Activated T-cell treated with anti-CD3 and anti-CD28 coated beads, Interleukin-2, amount 50 U/mL, for 72 hours (primary cell): ENCODE data around the gene PCSK7. TPM values are rescaled to one million over a fixed set of nuclear protein-coding genes. Genes with fewer than 3 reads are reported as not detected.
A peak's percentile ranks its signal among the peaks of the same experiment; 100 is the strongest.
"Not testable (repeated sequence)": the region's sequence is repeated elsewhere in the genome, so short reads cannot be mapped to it uniquely, and the experiment has no call there.

ENCODE experiments used
- ATAC-seq, 2 donors: fragments of 150-1000 bp; cut with Tn5 transposase; replicated peaks in 1 of 2; 2 replicates each; pipeline ENCODE4 v1.10.0; 2021; ENCODE audit warnings: moderate library complexity in 2 of 2, mild to moderate bottlenecking in 1 of 2
- DNase-seq, 2 donors: peaks; one replicate each; pipeline ENCODE4 v3.0.0; 2021 to 2022; ENCODE audit warnings: mixed read lengths in 1 of 2
- H3K27ac Mint-ChIP-seq: one replicate; pipeline ENCODE4 v1.8.0; 2022; ENCODE audit warnings: mild to moderate bottlenecking, moderate library complexity, mixed read lengths
- H3K27me3 Mint-ChIP-seq: one replicate; pipeline ENCODE4 v1.8.0; 2022; ENCODE audit warnings: low read depth, mixed read lengths
- H3K36me3 Mint-ChIP-seq, 2 donors: one replicate each; pipeline ENCODE4 v1.8.0; 2022; ENCODE audit warnings: mixed read lengths in 2 of 2, mild to moderate bottlenecking in 1 of 2; ENCODE audit not compliant: insufficient read depth in 2 of 2
- H3K4me1 Mint-ChIP-seq: one replicate; pipeline ENCODE4 v1.8.0; 2022; ENCODE audit warnings: low read depth, mixed read lengths
- H3K4me3 Mint-ChIP-seq, 2 donors: one replicate each; pipeline ENCODE4 v1.8.0; 2022; ENCODE audit warnings: mild to moderate bottlenecking in 2 of 2, mixed read lengths in 2 of 2, moderate library complexity in 2 of 2
- H3K9me3 Mint-ChIP-seq, 2 donors: one replicate each; pipeline ENCODE4 v1.8.0; 2022; ENCODE audit warnings: mixed read lengths in 2 of 2
- total RNA-seq, 2 donors: library from RNA; stranded (reverse); gene quantifications; one replicate each; pipeline ENCODE4 v1.2.3, GENCODE V29; 2022

The PCSK7 gene
- total RNA-seq, 2 donors from 2014 or later: 139 to 147 TPM

- Mint-ChIP-seq H3K27me3 (no peaks in the 10 kb centered on the region), H3K4me3 (no peak overlapping the region), H3K4me1 (no peaks in the 10 kb centered on the region), H3K36me3 (peaks cover 0 to 1% of the 10 kb centered on the region in 2 donors), H3K9me3 (no peaks in the 10 kb centered on the region), H3K27ac (no peak overlapping the region)
- no peak for ATAC-seq
- no peak for DNase-seq
Observed at GRCh38 chr11:117187007-117187406, 44.9 kb downstream of the PCSK7 start.

GRCh38 chr11:117186431-117186761 is 45.5 kb downstream of the PCSK7 start:
- Mint-ChIP-seq H3K9me3 (no peaks in the 10 kb centered on the region), H3K4me3 (no peak overlapping the region), H3K36me3 (peaks cover 0 to 1% of the 10 kb centered on the region in 2 donors), H3K27me3 (no peaks in the 10 kb centered on the region), H3K27ac (no peak overlapping the region), H3K4me1 (no peaks in the 10 kb centered on the region)
- DNase-seq: no peak
- ATAC-seq: no peak

GRCh38 chr11:117185736-117186430 is 46.0 kb downstream of the PCSK7 start:
- Mint-ChIP-seq H3K9me3 (no peaks in the 10 kb centered on the region), H3K4me3 (no peak overlapping the region), H3K27me3 (no peaks in the 10 kb centered on the region), H3K4me1 (peaks cover 4% of the 10 kb centered on the region), H3K27ac (no peak overlapping the region), H3K36me3 (peaks cover 0 to 1% of the 10 kb centered on the region in 2 donors)
- ATAC-seq: no peak
- DNase-seq: no peak

- Mint-ChIP-seq H3K4me3 (no peak overlapping the region), H3K4me1 (peaks cover 20% of the 10 kb centered on the region), H3K27ac (no peak overlapping the region), H3K36me3 (peaks cover 0 to 3% of the 10 kb centered on the region in 2 donors), H3K9me3 (no peaks in the 10 kb centered on the region), H3K27me3 (no peaks in the 10 kb centered on the region)
- no peak for DNase-seq
- no peak for ATAC-seq
Observed at GRCh38 chr11:117183724-117184349, 48.0 kb downstream of the PCSK7 start.

- H3K27ac Mint-ChIP-seq, DNase-seq, H3K9me3 Mint-ChIP-seq, H3K36me3 Mint-ChIP-seq, H3K4me3 Mint-ChIP-seq, H3K27me3 Mint-ChIP-seq, ATAC-seq: not testable (repeated sequence)
- H3K4me1 Mint-ChIP-seq: peaks cover 23% of the 10 kb centered on the region
Observed at GRCh38 chr11:117183178-117183577, 48.7 kb downstream of the PCSK7 start.

- Mint-ChIP-seq H3K4me3 (no peak overlapping the region), H3K36me3 (peaks cover 0 to 3% of the 10 kb centered on the region in 2 donors), H3K4me1 (peaks cover 29% of the 10 kb centered on the region), H3K27ac (no peak overlapping the region), H3K9me3 (no peaks in the 10 kb centered on the region), H3K27me3 (no peaks in the 10 kb centered on the region)
- no peak for DNase-seq
- ATAC-seq: no peak
Observed at GRCh38 chr11:117182551-117182935, 49.3 kb downstream of the PCSK7 start.

GRCh38 chr11:117181586-117182550 is 50.0 kb downstream of the PCSK7 start:
- H3K27me3 Mint-ChIP-seq: no peaks in the 10 kb centered on the region
- peaks cover 0 to 2% of the 10 kb centered on the region in 2 donors for H3K36me3 Mint-ChIP-seq
- no peaks in the 10 kb centered on the region for H3K9me3 Mint-ChIP-seq
- DNase-seq: no peak
- H3K4me3 Mint-ChIP-seq: no peak overlapping the region
- peaks cover 31% of the 10 kb centered on the region for H3K4me1 Mint-ChIP-seq
- H3K27ac Mint-ChIP-seq: no peak overlapping the region
- no peak for ATAC-seq

GRCh38 chr11:117180661-117181585 is 51.0 kb downstream of the PCSK7 start:
- DNase-seq (peak; percentile 65 to 66), ATAC-seq (peak; percentile 36 to 37)
- H3K36me3 Mint-ChIP-seq: peaks cover 0 to 2% of the 10 kb centered on the region in 2 donors
- peak overlapping the region; percentile 52 for H3K27ac Mint-ChIP-seq
- no peaks in the 10 kb centered on the region for H3K27me3 Mint-ChIP-seq
- peak overlapping the region; percentile 94 to 97 for H3K4me3 Mint-ChIP-seq
- H3K9me3 Mint-ChIP-seq: no peaks in the 10 kb centered on the region
- peaks cover 31% of the 10 kb centered on the region for H3K4me1 Mint-ChIP-seq

GRCh38 chr11:117180020-117180419 is 51.9 kb downstream of the PCSK7 start:
- no peaks in the 10 kb centered on the region for H3K9me3 Mint-ChIP-seq
- peak overlapping the region; percentile 94 to 97 for H3K4me3 Mint-ChIP-seq
- no peak for ATAC-seq
- peak overlapping the region; percentile 87 for H3K27ac Mint-ChIP-seq
- H3K27me3 Mint-ChIP-seq: no peaks in the 10 kb centered on the region
- no peak for DNase-seq
- H3K4me1 Mint-ChIP-seq: peaks cover 31% of the 10 kb centered on the region
- H3K36me3 Mint-ChIP-seq: peaks cover 0 to 2% of the 10 kb centered on the region in 2 donors

GRCh38 chr11:117179048-117179999 is 52.5 kb downstream of the PCSK7 start:
- peak overlapping the region; percentile 87 for H3K27ac Mint-ChIP-seq
- H3K4me3 Mint-ChIP-seq: peak overlapping the region; percentile 94 to 97
- no peaks in the 10 kb centered on the region for H3K9me3 Mint-ChIP-seq
- H3K36me3 Mint-ChIP-seq: peaks cover 0 to 2% of the 10 kb centered on the region in 2 donors
- H3K27me3 Mint-ChIP-seq: no peaks in the 10 kb centered on the region
- DNase-seq (peak; percentile 61 to 72), ATAC-seq (peak; percentile 55 to 61)
- peaks cover 31% of the 10 kb centered on the region for H3K4me1 Mint-ChIP-seq

- Mint-ChIP-seq H3K36me3 (peaks cover 0 to 2% of the 10 kb centered on the region in 2 donors), H3K4me1 (peaks cover 31% of the 10 kb centered on the region), H3K9me3 (no peaks in the 10 kb centered on the region), H3K27me3 (no peaks in the 10 kb centered on the region), H3K4me3 (peak within 1 kb of the TSS; percentile 94 to 97), H3K27ac (peak within 1 kb of the TSS; percentile 88)
- ATAC-seq (peak; percentile 96), DNase-seq (peak; percentile 91 to 92)
Observed at GRCh38 chr11:117178210-117179034, 53.5 kb downstream of the PCSK7 start, which contains the start of gene SIDT2. SIDT2 (plus strand) TSS chr11:117178743; CDS start chr11:117179264, 521 bp downstream.
